HG03159 (cell line): ENCODE measurements around the gene PLCB3.

Source experiments
- ATAC-seq: cut with Tn5 transposase; IDR thresholded peaks from one replicate; pipeline ENCODE4 v1.9.1; 2021; ENCODE audit warnings: mild to moderate bottlenecking, moderate library complexity; ENCODE audit not compliant: unreplicated experiment

Gene PLCB3

GRCh38 chr11:64249563-64250414 lies 1.5 kb upstream of the PLCB3 start:
- ATAC-seq = no peak

DNA sequence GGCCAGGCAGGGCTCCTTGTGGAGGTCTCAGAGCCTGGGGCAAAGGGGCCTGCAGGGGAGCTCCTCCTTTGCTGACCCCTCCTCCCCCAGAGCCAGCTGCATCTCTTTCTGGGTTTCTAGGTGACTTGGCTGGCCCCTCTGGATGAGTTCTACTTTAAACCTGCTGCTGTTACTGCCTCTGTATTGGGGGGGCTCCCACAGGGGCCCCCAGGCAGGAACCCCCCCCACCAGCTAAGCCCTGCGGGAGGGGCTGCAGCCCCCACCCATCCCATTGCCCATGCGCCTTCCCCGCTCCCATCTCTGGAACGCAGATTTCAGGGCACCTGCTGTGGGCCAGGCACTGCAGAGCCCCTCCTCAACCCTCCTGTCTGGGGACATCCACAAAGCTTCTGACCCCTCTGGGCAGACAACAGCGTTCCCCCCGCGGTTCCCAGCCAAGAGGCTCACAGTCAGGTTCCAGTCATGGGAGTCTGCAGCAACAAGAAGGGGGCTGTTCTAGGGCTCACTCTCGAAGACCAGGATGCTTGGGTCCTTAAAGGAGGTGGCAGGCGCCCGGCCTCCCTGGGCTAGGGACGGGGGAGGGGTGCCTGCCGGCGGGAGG lies 815 bp upstream of the PLCB3 start:
- ATAC-seq = no peak

DNA sequence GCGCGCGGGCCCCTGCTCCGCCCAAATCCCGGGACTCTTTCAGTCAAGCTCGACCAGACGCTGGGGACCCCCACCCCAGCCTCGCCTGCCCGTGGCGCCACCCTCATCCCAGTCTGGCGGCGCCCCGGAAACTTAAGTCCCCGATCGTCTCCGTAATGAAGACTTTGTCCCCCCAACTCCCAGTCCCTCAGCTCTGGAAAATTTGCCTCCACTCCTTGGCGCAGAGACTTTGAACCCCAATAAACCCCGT lies 348 bp downstream of the PLCB3 start:
- no peak for ATAC-seq

- no peak for ATAC-seq
Measured at GRCh38 chr11:64252003-64252872, 908 bp downstream of the PLCB3 start.

DNA sequence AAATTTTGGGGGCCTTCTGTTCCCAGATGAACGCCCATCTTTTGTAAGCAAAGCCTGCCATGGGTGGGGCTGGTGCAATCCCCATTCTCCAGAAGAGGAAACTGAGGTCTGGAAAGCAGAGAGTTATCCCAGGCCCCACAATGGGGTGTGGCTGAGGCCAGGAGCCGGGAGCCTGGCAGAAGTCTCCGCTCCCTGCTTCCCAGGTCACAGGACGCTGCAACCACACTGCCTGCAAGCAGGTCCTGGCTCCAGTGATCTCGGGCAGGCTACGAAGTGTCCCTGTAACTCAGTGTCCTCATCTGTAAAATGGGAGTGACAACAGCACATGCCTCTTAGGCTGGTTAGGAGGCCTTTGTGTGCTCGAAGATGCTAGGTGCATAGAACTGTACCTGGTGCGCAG lies 1.7 kb downstream of the PLCB3 start:
- no peak for ATAC-seq

DNA sequence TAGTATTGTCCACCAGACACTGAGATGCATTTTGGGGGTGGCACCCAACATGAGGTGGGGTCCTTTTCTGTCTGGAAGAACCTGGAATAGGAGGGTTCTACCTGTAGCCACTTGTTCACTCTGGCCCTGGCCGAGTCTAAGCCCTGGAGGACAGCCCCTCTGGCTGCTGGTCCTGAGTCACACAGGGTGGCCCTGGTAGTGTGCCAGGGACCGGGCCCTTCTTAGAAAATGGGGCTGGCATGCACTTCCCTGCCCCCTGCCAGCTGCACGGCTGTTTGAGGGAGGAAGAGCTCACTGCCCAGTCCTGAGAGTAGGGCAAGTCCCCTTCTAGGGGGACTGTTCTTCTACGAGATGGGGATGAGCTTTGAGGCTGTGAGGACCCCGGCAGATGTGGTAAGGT lies 2.2 kb downstream of the PLCB3 start:
- no peak for ATAC-seq

DNA sequence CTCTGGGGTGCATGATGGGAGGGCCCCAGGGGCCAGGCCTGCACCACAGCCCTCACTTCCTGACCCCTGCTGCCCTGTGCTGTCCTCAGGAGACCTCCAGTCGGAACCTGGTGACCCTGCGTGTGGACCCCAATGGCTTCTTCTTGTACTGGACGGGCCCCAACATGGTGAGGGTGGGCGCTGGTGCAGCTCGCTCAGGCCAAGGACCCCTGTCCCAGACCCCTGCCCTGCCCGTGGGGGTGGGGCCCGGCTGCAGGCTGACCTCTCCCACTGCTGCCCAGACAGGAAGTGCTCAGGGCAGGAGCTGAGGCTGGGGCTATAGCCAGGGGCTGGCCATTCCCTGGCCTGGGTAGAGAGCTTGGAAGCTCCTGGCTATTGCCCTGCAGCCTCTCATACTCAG lies 3.0 kb downstream of the PLCB3 start:
- ATAC-seq = no peak

DNA sequence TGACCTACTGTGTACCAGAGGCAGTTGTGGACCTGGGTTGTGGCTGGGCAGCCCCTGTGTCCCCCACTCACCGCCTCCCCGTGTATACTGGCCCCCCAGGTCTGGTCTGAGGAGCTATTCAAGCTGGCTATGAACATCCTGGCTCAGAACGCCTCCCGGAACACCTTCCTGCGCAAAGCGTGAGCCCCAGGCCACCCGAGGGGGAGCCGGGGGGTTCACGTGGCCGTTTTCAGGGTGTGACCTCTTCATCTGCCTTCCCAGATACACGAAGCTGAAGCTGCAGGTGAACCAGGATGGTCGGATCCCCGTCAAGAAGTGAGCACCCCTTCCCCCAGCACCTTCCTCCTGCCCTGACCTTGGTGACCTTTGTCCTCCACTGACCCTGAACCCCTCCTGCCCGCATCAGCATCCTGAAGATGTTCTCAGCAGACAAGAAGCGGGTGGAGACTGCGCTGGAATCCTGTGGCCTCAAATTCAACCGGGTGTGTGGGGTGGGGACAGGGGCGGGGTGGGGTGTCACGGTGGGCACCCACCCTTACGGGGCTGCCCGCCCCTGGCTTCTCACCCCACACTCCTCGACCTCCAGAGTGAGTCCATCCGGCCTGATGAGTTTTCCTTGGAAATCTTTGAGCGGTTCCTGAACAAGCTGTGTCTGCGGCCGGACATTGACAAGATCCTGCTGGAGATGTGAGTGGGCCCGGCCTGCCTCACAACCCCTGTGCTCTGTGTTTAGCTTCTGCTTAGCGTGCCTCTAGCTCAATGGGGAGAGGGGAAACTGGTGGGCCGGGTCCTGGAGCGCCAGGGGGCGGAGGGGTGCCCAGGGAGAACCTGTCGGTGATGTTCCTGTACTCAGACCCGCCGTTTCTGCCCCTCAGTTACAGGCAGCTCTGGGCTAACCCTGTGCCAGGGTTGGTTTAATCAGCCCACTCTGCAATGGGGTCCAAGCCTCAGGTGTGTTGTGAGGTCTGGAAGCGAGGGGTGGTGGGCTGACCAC lies 4.1 kb downstream of the PLCB3 start:
- no peak for ATAC-seq

DNA sequence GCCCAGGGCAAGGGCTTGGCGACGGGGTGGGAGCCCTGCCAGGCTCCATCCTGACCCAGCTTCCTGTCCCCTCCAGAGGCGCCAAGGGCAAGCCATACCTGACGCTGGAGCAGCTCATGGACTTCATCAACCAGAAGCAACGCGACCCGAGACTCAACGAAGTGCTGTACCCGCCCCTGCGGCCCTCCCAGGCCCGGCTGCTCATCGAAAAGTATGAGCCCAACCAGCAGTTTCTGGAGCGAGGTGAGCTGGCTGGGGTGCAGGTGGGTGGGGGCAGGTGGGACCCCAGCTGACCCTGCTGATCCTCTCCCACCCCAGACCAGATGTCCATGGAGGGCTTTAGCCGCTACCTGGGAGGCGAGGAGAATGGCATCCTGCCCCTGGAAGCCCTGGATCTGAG lies 5.0 kb downstream of the PLCB3 start:
- ATAC-seq = no peak

DNA sequence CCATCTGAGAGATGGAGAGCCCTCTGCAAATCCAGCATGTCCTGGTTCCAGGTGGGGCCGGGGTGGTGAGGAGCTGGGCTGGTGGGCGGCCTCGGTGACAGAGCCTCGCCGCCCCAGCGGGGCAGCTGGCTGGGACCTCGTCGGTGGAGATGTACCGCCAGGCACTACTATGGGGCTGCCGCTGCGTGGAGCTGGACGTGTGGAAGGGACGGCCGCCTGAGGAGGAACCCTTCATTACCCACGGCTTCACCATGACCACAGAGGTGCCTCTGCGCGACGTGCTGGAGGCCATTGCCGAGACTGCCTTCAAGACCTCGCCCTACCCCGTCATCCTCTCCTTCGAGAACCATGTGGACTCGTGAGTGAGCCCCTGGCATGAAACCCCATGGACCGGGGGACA lies 7.0 kb downstream of the PLCB3 start:
- ATAC-seq = no peak

GRCh38 chr11:64258946-64259532 lies 7.7 kb downstream of the PLCB3 start:
- no peak for ATAC-seq

- ATAC-seq = no peak
Measured at GRCh38 chr11:64259533-64260067, 8.3 kb downstream of the PLCB3 start.

- ATAC-seq = no peak
Measured at GRCh38 chr11:64260147-64260708, 8.9 kb downstream of the PLCB3 start.

GRCh38 chr11:64261556-64262080 lies 10.3 kb downstream of the PLCB3 start:
- no peak for ATAC-seq

GRCh38 chr11:64262271-64263002 lies 11.1 kb downstream of the PLCB3 start:
- ATAC-seq = no peak

- ATAC-seq = no peak
Measured at GRCh38 chr11:64263021-64263946, 12.0 kb downstream of the PLCB3 start.

- no peak for ATAC-seq
Measured at GRCh38 chr11:64263947-64264317, 12.6 kb downstream of the PLCB3 start.

GRCh38 chr11:64264371-64264852 lies 13.1 kb downstream of the PLCB3 start:
- ATAC-seq = no peak
